H9 (cell line): Measurements from ENCODE around the gene SRGAP1. TPM values are rescaled to one million over a fixed set of nuclear protein-coding genes. Genes with fewer than 3 reads are reported as not detected.

ENCODE experiments used
- DNase-seq: peaks from one replicate; pipeline ENCODE4 v3.0.0-alpha.2; 2017
- H2AFZ ChIP-seq: one replicate; pipeline ENCODE4 v1.6.1; 2013; ENCODE audit warnings: mild to moderate bottlenecking, low read length, control low read depth, moderate library complexity
- H2AK5ac ChIP-seq: 2 replicates; pipeline ENCODE4 v1.6.1; 2013; ENCODE audit warnings: low read length, control low read depth, mixed read lengths; ENCODE audit not compliant: insufficient read length
- H2BK120ac ChIP-seq: one replicate; pipeline ENCODE4 v1.6.1; 2013; ENCODE audit warnings: low read depth, mild to moderate bottlenecking, low read length, control low read depth, inconsistent platforms; ENCODE audit not compliant: poor library complexity, severe bottlenecking
- H2BK12ac ChIP-seq: 2 replicates; pipeline ENCODE4 v1.6.1; 2013; ENCODE audit warnings: low read length, control low read depth, mixed read lengths, low read depth; ENCODE audit not compliant: insufficient read length
- H2BK15ac ChIP-seq: 2 replicates; pipeline ENCODE4 v1.6.1; 2013; ENCODE audit warnings: low read depth, low read length, control low read depth
- H2BK20ac ChIP-seq: one replicate; pipeline ENCODE4 v1.6.1; 2013; ENCODE audit warnings: low read depth, mild to moderate bottlenecking, low read length, control low read depth, inconsistent platforms; ENCODE audit not compliant: poor library complexity, severe bottlenecking
- H2BK5ac ChIP-seq: 2 replicates; pipeline ENCODE4 v1.6.1; 2013; ENCODE audit warnings: low read length, control low read depth, mixed read lengths; ENCODE audit not compliant: insufficient read length
- H3K14ac ChIP-seq: 2 replicates; pipeline ENCODE4 v1.6.1; 2013; ENCODE audit warnings: low read length, control low read depth; ENCODE audit not compliant: insufficient read depth
- H3K18ac ChIP-seq: 2 replicates; pipeline ENCODE4 v1.6.1; 2013; ENCODE audit warnings: low read depth, mild to moderate bottlenecking, mixed read lengths, low read length, control low read depth; ENCODE audit not compliant: insufficient read length
- H3K23ac ChIP-seq: 2 replicates; pipeline ENCODE4 v1.6.1; 2013; ENCODE audit warnings: low read length, control low read depth, mixed read lengths, low read depth; ENCODE audit not compliant: insufficient read length
- H3K23me2 ChIP-seq: 2 replicates; pipeline ENCODE4 v1.6.1; 2013; ENCODE audit warnings: low read depth, mild to moderate bottlenecking, mixed read lengths, low read length, control low read depth; ENCODE audit not compliant: insufficient read length, poor library complexity, severe bottlenecking
- H3K27ac ChIP-seq: 2 replicates; pipeline ENCODE4 v1.5.1; 2013; ENCODE audit warnings: low read length, control low read depth, mixed read lengths, low read depth; ENCODE audit not compliant: insufficient read length
- H3K27me3 ChIP-seq: 2 replicates; pipeline ENCODE4 v1.6.1; 2013; ENCODE audit warnings: low read length, control low read depth, inconsistent platforms; ENCODE audit not compliant: insufficient read depth
- H3K4ac ChIP-seq: 2 replicates; pipeline ENCODE4 v1.6.1; 2013; ENCODE audit warnings: low read depth, mild to moderate bottlenecking, control low read depth, inconsistent platforms, low read length, moderate library complexity
- H3K4me1 ChIP-seq: 2 replicates; pipeline ENCODE4 v1.6.1; 2013; ENCODE audit warnings: low read length, control low read depth, inconsistent platforms; ENCODE audit not compliant: insufficient read depth
- H3K4me2 ChIP-seq: 2 replicates; pipeline ENCODE4 v1.6.1; 2013; ENCODE audit warnings: low read length, control low read depth, mixed read lengths; ENCODE audit not compliant: insufficient read length, insufficient read depth
- H3K56ac ChIP-seq: 2 replicates; pipeline ENCODE4 v1.6.1; 2013; ENCODE audit warnings: low read depth, mild to moderate bottlenecking, mixed read lengths, low read length, control low read depth; ENCODE audit not compliant: insufficient read length
- H3K79me1 ChIP-seq: 2 replicates; pipeline ENCODE4 v1.6.1; 2013; ENCODE audit warnings: low read depth, mild to moderate bottlenecking, moderate library complexity, low read length, control low read depth, inconsistent platforms; ENCODE audit not compliant: insufficient read depth, poor library complexity, severe bottlenecking
- H3K79me2 ChIP-seq: 2 replicates; pipeline ENCODE4 v1.6.1; 2013; ENCODE audit warnings: low read length, control low read depth, inconsistent platforms; ENCODE audit not compliant: insufficient read depth
- H3K9ac ChIP-seq: 2 replicates; pipeline ENCODE4 v1.6.1; 2013; ENCODE audit warnings: low read length, control low read depth, mixed read lengths; ENCODE audit not compliant: insufficient read length; ENCODE audit errors: extremely low read depth
- H3K9me3 ChIP-seq: one replicate; pipeline ENCODE4 v1.6.1; 2013; ENCODE audit warnings: low read depth, low read length, inconsistent platforms; ENCODE audit not compliant: control insufficient read depth
- H3T11ph ChIP-seq: one replicate; pipeline ENCODE4 v1.6.1; 2013; ENCODE audit warnings: mild to moderate bottlenecking, low read length, control low read depth, inconsistent platforms
- H4K20me1 ChIP-seq: one replicate; pipeline ENCODE4 v1.6.1; 2013; ENCODE audit not compliant: control insufficient read depth, insufficient read length, insufficient read depth
- H4K5ac ChIP-seq: 2 replicates; pipeline ENCODE4 v1.6.1; 2013; ENCODE audit warnings: low read depth, mild to moderate bottlenecking, mixed read lengths, low read length, control low read depth; ENCODE audit not compliant: insufficient read length
- H4K8ac ChIP-seq: replicated peaks from 2 replicates; pipeline ENCODE4 v1.6.1; 2013; ENCODE audit warnings: low read length, control low read depth, mixed read lengths, low read depth; ENCODE audit not compliant: insufficient read length
- H4K91ac ChIP-seq: 2 replicates; pipeline ENCODE4 v1.6.1; 2013; ENCODE audit warnings: low read depth, mild to moderate bottlenecking, moderate library complexity, mixed read lengths, low read length, control low read depth; ENCODE audit not compliant: insufficient read length
- H3K27ac Mint-ChIP-seq, 3 experiments: 2 replicates in 2 of 3; 3 replicates in 1 of 3; pipeline ENCODE4 v1.8.0; 2020 to 2021; ENCODE audit warnings: mixed read lengths in 3 of 3, mild to moderate bottlenecking in 1 of 3, moderate library complexity in 1 of 3
- H3K27me3 Mint-ChIP-seq: 2 replicates; pipeline ENCODE4 v1.8.0; 2021; ENCODE audit warnings: low read depth, mild to moderate bottlenecking, moderate library complexity, mixed read lengths
- H3K36me3 Mint-ChIP-seq, 3 experiments: 2 replicates in 2 of 3; 3 replicates in 1 of 3; pipeline ENCODE4 v1.8.0; 2020 to 2021; ENCODE audit warnings: low read depth in 3 of 3, mixed read lengths in 3 of 3; ENCODE audit not compliant: insufficient read depth in 1 of 3
- H3K4me1 Mint-ChIP-seq, 2 experiments: 2 replicates each; pipeline ENCODE4 v1.8.0; 2020; ENCODE audit warnings: mixed read lengths in 2 of 2
- H3K4me3 Mint-ChIP-seq, 2 experiments: 2 replicates in 1 of 2; 3 replicates in 1 of 2; pipeline ENCODE4 v1.8.0; 2020 to 2021; ENCODE audit warnings: mild to moderate bottlenecking in 2 of 2, mixed read lengths in 2 of 2, moderate library complexity in 1 of 2
- H3K9me3 Mint-ChIP-seq, 2 experiments: 2 replicates in 1 of 2; 3 replicates in 1 of 2; pipeline ENCODE4 v1.8.0; 2020; ENCODE audit warnings: mild to moderate bottlenecking in 2 of 2, mixed read lengths in 2 of 2, moderate library complexity in 1 of 2
- CTCF ChIP-seq: fragments of 200-600 bp; sonication (generic); conservative IDR thresholded peaks from 3 replicates; pipeline ENCODE4 v1.8.0; 2021; ENCODE audit warnings: antibody characterized with exemption, mild to moderate bottlenecking
- WGBS: extraction: QIAGEN DNeasy Blood & Tissue Kit; methylation state at CpG from one replicate; pipeline ENCODE4 v1.1.7; 2013; ENCODE audit warnings: missing lambda C conversion rate, low lambda C conversion rate, mixed read lengths; ENCODE audit not compliant: insufficient read length; ENCODE audit errors: extremely low coverage; 5-methylcytosine and 5-hydroxymethylcytosine counted together
- total RNA-seq: library from RNA; stranded (reverse); gene quantifications from 2 replicates; pipeline ENCODE4 v1.2.1, GENCODE V29; 2021

SRGAP1 gene
- total RNA-seq, 1 experiment from 2014 or later, result 4.8 TPM

- Histone ChIP-seq H3K4ac (no peak overlapping the region), H2BK120ac (no peak overlapping the region), H2BK5ac (no peak overlapping the region), H3K14ac (no peak overlapping the region), H3K9me3 (no peaks in the 10 kb centered on the region), H3K79me1 (no peaks in the 10 kb centered on the region), H3K27ac (no peak overlapping the region), H3K27me3 (no peaks in the 10 kb centered on the region), H4K8ac (no peak overlapping the region), H3K23me2 (no peaks in the 10 kb centered on the region), H2BK15ac (no peak overlapping the region), H3K79me2 (no peaks in the 10 kb centered on the region), H3T11ph (no peak overlapping the region), H2BK12ac (no peak overlapping the region), H3K23ac (no peak overlapping the region), H3K56ac (no peak overlapping the region), H3K18ac (no peak overlapping the region), H3K4me1 (no peaks in the 10 kb centered on the region), H4K91ac (no peak overlapping the region), H2AFZ (no peak overlapping the region), H4K5ac (no peak overlapping the region), H3K9ac (no peak overlapping the region), H2BK20ac (no peak overlapping the region), H4K20me1 (no peaks in the 10 kb centered on the region), H2AK5ac (no peak overlapping the region), H3K4me2 (no peak overlapping the region)
- no peak overlapping the region for H3K27ac Mint-ChIP-seq
- peaks cover 10 to 11% of the 10 kb centered on the region in 2 experiments for H3K4me1 Mint-ChIP-seq
- H3K27me3 Mint-ChIP-seq, result no peaks in the 10 kb centered on the region
- TF ChIP-seq CTCF, result no peak
- no peaks in the 10 kb centered on the region; a peak in 1 of 5 replicates for H3K9me3 Mint-ChIP-seq
- no peak for DNase-seq
- no CpG with 5 or more reads among the region's 1 CpG for WGBS
- peaks cover 0 to 6% (median 5%) of the 10 kb centered on the region in 3 experiments; a peak in 4 of 7 replicates for H3K36me3 Mint-ChIP-seq
- no peak overlapping the region for H3K4me3 Mint-ChIP-seq
Observed at GRCh38 chr12:64056741-64057140, 212.2 kb downstream of the SRGAP1 start.
